ENCODE measurements around the gene RSF1. TPM values are rescaled to one million over a fixed set of nuclear protein-coding genes. Genes with fewer than 3 reads are reported as not detected.
"Not testable (repeated sequence)": the region's sequence is repeated elsewhere in the genome, so short reads cannot be mapped to it uniquely, and the experiment has no call there.

RSF1 gene
- 43.2 and 46.6 TPM in 2 replicates for total RNA-seq

DNA sequence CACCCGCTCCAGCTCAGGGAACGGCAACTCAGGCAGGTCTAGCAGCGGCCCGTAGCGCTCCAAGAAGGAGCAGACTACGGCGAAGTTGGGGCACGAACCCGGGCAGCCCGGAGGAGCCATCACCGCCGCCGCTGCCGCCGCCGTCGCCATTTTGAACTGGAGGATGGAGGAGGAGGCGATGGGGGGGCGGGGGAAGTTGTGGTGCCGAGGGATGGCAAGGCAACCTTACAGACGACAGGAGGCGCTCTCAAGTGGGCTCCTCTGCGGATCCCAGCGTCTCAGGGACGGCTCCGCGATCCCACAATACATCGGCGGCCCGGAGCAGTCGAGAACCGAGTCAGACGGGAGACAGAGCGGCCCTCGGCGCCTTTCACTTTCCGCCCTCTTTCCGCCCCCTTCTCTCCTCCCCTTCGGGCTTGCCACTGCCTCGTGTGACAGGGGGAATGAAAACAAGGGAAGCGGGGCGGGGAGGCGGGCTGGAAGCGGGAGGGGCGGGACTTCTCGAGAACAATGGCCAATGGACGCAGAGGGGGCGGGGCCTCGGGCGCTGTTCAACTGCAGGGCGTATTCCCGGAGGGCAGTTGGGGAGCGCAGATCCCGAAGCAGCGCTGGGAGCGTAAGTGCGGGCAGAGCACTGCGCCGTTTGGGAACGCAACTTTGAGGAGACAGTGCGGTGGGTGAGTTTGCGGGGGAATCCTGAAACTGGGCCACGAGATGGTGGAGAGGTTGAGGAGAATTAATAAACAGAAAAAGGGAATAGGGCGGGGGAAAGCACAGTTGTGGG is at the start of gene RSF1, which contains the start of gene AAMDC:
TSS of gene RSF1 (minus strand) at position 158 of the 784 bp plus-strand sequence. CDS start at position 150, 8 bp downstream.
TSS of gene AAMDC (plus strand) at position 580 of the 784 bp plus-strand sequence. CDS start 21,353 bp downstream, outside the sequence.
- peak; percentile 99 for DNase-seq

DNA sequence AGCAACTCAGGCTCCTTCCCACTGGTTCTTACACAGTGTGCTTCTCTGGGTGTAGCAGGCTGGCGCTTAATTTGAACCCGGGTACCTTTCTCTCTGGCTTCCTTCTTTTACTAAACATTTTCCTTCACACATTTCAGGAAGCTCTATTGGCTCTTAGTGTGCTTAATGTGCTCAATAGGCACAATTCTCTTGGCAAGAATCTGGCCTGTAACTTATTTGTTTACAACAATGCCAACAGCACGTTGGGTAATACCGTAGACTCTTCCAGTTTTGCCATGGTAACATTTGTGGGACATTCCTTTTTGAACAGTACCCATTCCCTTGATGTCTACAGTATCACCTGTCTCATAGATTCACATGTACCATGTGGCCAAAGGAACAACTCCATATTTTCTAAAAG is 48.2 kb upstream of the RSF1 start:
- no peak for DNase-seq

DNA sequence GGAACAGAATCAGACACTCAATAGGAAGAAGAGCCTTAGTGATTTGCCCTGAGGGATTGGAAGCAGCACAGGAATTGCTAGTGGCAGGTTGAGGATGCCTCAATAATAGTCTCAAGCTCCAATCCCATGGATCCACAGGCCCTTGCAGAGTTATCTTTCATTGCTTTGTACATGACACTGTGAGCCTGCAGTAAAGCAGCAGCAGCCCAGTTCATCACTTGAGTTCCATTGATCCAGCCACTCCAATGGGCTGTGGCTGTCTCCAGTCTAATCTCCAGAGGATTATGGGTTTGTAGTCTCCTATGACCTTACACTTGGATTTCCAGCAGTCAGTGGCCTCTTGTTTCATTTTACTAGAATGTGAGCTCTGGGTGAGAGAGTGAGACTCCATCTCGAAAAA is 45.8 kb upstream of the RSF1 start:
- DNase-seq = no peak

- DNase-seq = no peak
Observed at GRCh38 chr11:77865805-77866204, 45.3 kb upstream of the RSF1 start.

- not testable (repeated sequence) for DNase-seq
Observed at GRCh38 chr11:77861444-77861843, 40.9 kb upstream of the RSF1 start.

- not testable (repeated sequence) for DNase-seq
Observed at GRCh38 chr11:77857906-77858457, 37.5 kb upstream of the RSF1 start.

GRCh38 chr11:77854838-77855237 is 34.3 kb upstream of the RSF1 start:
- DNase-seq = no peak

- DNase-seq = no peak
Observed at GRCh38 chr11:77851503-77851902, 31.0 kb upstream of the RSF1 start.

GRCh38 chr11:77843700-77844099 is 23.2 kb upstream of the RSF1 start:
- DNase-seq = not testable (repeated sequence)

- DNase-seq = peak; percentile 76
Observed at GRCh38 chr11:77842441-77843121, 22.1 kb upstream of the RSF1 start.

- no peak for DNase-seq
Observed at GRCh38 chr11:77833302-77833701, 12.8 kb upstream of the RSF1 start.

DNA sequence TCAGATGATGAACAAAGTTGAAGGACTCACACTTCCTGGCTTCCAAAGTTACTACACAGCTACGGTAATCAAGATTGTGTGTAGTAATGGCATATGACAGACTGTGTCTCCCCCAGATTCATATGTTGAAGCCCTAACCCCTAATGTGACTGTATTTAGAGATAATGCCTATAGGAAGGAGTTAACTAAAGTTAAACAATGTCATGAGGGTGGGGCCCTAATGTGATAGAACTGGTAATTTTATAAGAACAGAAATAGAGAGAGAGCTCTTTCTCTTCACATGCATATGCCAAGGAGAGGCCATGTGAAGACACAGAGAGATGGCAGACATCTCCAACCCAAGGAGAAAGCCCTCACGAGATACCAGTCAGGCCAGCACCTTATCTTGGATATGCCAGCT is 8.4 kb upstream of the RSF1 start:
- DNase-seq = no peak

- no peak for DNase-seq
Observed at GRCh38 chr11:77823775-77824174, 3.3 kb upstream of the RSF1 start.

GRCh38 chr11:77822126-77822525 is 1.6 kb upstream of the RSF1 start:
- DNase-seq = not testable (repeated sequence)

DNA sequence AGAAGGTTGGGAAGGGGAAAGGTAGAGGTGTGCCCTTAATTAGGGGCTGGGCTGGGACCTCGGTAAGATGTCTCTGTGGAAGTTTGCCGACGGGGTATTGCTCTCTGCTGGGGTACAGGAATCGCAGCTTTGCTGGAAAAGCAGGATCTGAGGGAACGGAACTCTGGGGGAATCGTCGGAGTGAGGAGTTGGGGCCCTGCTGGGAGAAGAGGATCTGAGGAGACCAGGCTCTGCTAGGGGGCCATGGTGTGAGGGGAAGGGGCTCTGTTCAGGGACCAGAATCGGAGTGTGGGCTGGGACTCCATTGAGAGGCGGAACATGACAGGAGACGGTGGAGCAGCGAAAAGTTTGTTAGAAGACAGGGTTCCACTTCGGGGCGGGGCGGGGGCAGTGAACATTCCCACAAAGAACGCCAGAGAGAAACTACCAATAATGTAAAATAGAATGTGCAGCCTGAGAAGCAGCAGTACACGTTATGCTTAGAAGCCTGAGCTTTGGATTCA is 878 bp upstream of the RSF1 start:
- peak; percentile 36 for DNase-seq

DNA sequence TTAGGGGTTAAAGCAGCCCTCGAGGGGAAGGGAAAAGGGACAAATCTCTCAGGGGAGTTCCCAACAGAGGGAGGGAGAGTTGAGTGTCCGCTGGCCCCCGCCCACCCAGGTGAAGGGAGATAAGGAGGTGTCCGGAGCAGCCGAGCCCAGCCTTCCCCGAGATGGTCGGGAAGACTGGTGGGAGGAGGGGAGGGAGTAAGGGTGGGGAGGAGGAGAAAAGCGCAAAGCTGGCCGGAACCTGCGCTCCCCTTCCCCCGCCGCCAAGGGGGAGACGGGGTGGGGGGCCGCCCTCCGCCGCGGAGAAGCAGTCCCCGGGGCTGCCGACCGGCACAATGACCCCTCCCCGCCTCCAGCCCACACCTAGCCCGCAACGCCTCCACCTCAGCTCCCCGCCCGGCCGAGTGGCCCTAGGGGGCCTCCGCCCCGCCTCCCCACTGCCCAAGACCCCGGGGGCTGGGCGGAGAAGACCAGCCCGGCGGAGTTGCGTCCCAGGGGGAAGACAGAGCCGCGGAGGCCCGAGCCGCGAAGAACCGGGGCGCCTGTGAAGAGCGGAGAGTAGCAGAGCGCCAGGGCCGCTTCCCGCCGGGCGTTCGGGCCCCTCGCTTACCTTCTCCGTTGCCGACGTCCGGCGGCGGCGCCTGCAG is 479 bp downstream of the RSF1 start:
- peak; percentile 42 for DNase-seq

GRCh38 chr11:77819411-77819920 is 1.1 kb downstream of the RSF1 start:
- peak; percentile 92 for DNase-seq

DNA sequence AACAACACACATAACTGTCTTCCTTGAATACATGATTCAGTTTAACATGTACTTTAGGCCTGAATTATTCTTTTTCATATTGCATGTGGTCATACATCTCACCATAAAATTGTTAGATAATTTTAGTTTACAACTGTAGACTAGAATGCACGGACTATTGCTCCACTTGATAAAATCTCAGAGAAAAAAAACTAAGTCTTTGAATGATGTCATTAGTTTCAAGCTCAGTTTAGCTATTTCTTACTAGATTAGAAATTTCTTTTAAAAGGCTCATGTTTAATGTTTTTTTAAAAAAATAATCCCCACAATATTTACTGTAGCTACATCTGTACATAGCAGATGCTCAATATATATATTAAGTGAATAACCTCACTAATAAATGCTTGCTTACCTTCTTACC is 5.1 kb downstream of the RSF1 start:
- no peak for DNase-seq

DNA sequence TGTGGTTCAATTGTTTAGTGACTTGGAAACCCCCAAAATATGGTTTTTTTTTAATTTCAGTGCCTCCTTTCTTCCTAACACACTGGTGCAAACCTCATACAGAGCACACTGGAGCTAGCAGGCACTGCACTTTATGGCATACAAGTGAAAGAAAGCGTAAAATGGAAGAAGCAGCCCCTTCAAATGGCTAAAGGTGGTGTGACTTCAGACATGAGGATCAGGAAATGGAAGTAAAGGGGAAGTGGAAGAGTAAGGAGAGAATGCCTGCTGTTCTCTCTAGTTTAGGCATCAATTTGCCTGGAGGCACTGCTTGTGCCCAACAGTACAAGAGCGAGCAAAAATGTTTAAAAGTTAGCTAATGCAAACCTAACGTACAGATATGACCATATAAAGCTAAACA is 5.7 kb downstream of the RSF1 start:
- DNase-seq = no peak

GRCh38 chr11:77813256-77813655 is 7.3 kb downstream of the RSF1 start:
- DNase-seq = no peak

GRCh38 chr11:77806993-77807392 is 13.5 kb downstream of the RSF1 start:
- no peak for DNase-seq

- DNase-seq = no peak
Observed at GRCh38 chr11:77806415-77806814, 14.1 kb downstream of the RSF1 start.

GRCh38 chr11:77801477-77801876 is 19.0 kb downstream of the RSF1 start:
- DNase-seq = no peak
